GM19397 (cell line): ENCODE results near the gene PCDHB10.

Source experiments
- ATAC-seq: cut with Tn5 transposase; IDR thresholded peaks from one replicate; pipeline ENCODE4 v1.9.1; 2021; ENCODE audit warnings: mild to moderate bottlenecking, moderate library complexity; ENCODE audit not compliant: unreplicated experiment

The PCDHB10 gene

DNA sequence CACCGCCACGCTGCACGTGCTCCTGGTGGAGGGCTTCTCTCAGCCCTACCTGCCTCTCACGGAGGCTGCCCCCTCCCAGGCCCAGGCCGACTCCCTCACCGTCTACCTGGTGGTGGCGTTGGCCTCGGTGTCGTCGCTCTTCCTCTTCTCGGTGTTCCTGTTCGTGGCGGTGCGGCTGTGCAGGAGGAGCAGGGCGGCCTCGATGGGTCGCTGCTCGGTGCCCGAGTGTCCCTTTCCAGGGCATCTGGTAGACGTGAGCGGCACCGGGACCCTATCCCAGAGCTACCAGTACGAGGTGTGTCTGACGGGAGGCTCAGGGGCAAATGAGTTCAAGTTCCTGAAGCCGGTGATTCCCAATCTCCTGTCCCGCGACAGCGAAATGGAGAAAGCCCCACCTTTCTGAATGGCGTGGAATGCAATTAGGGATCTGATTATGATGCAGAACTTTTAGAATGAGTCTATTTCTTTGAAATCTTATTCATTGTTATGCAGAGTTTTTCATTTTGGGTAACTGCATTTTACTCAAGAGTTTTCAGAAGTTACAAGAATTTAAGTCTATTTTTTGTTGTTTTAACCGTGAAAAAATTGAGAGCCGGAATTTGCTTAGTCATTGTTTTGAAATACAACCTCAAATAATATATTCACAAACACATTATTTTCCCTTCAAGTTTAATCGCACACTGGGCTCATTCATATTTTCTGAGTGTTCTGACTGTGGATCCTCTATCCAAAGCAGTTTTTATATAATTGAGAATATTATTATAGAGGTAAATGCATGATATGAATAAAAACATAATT, 44.6 kb downstream of the PCDHB10 start:
- ATAC-seq, result no peak

DNA sequence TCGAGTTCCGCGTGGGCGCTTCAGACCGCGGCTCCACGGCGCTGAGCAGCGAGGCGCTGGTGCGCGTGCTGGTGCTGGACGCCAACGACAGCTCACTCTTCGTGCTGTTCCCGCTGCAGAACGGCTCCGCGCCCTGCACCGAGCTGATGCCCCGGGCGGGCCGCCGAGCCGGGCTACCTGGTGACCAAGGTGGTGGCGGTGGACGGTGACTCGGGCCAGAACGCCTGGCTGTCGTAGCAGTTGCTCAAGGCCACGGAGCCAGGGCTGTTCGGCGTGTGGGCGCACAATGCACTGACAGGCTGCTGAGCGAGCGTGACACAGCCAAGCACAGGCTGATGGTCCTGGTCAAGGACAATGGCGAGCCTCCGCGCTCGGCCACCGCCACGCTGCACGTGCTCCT, 49.3 kb downstream of the PCDHB10 start:
- no peak for ATAC-seq
